A549 (cell line): ENCODE results near the gene TRAF3IP1. TPM values are rescaled to one million over a fixed set of nuclear protein-coding genes. Genes with fewer than 3 reads are reported as not detected.

Experiments used
- ATAC-seq, 2 experiments: fragments of 200-7000 bp in 1 of 2; fragments of >200 bp in 1 of 2; cut with Nextera tagmentation in 1 of 2; cut with Tn5 transposase in 1 of 2; 3 replicates each; pipeline versions ENCODE4 v1.8.0 to v1.9.1; 2018 to 2020; ENCODE audit warnings: mild to moderate bottlenecking in 1 of 2, moderate library complexity in 1 of 2
- CTCF ChIA-PET: fragments of 300-600 bp; sonication (Branson Sonifier 250); formaldehyde crosslinking; extraction: SDS; loops from one replicate; lab custom pipeline; 2021; ENCODE audit warnings: antibody characterized with exemption, inconsistent platforms; lab: Yijun Ruan, JAX
- POLR2A ChIA-PET: fragments of 350-600 bp; formaldehyde crosslinking; extraction: SDS; loops from one replicate; lab custom pipeline; 2021; ENCODE audit warnings: antibody characterized with exemption, inconsistent platforms; lab: Yijun Ruan, JAX
- DNase-seq, 2 experiments: peaks; one replicate each; pipeline versions ENCODE4 v3.0.0 to v3.0.0-alpha.2; 2011 to 2016; ENCODE audit warnings: low read depth in 1 of 2, low spot score in 1 of 2
- FAIRE-seq: peaks from 2 replicates; lab custom pipeline; 2011; peaks lifted over from hg19 to GRCh38; lab: Jason Lieb, UNC
- H3K27ac ChIP-seq, 2 experiments: fragments of >200 bp; sonication (Bioruptor Twin); formaldehyde crosslinking; 3 replicates each; pipeline ENCODE4 v1.5.1; 2016 to 2017
- H3K4me1 ChIP-seq: fragments of >200 bp; sonication (Bioruptor Twin); formaldehyde crosslinking; 3 replicates; pipeline ENCODE4 v1.6.1; 2016
- H3K4me2 ChIP-seq: fragments of >200 bp; sonication (Bioruptor Twin); formaldehyde crosslinking; 3 replicates; pipeline ENCODE4 v1.6.1; 2016
- H3K4me3 ChIP-seq: fragments of >200 bp; sonication (Bioruptor Twin); formaldehyde crosslinking; 3 replicates; pipeline ENCODE4 v1.5.1; 2016
- H3K9me3 ChIP-seq: fragments of >200 bp; sonication (Bioruptor Twin); formaldehyde crosslinking; 3 replicates; pipeline ENCODE4 v1.6.1; 2016
- BCL3 ChIP-seq: fragments of >200 bp; sonication (Bioruptor Twin); formaldehyde crosslinking; IDR thresholded peaks from 3 replicates; pipeline ENCODE4 v1.6.1; 2016
- BHLHE40 ChIP-seq: IDR thresholded peaks from 2 replicates; pipeline ENCODE4 v1.6.1; 2012; ENCODE audit warnings: low read depth, low read length, inconsistent platforms
- EHMT2 ChIP-seq: fragments of 200-600 bp; sonication (generic); IDR thresholded peaks from 2 replicates; pipeline ENCODE4 v1.6.1; 2016; ENCODE audit warnings: antibody characterized with exemption, low read depth, mild to moderate bottlenecking, moderate library complexity
- FOSB ChIP-seq: fragments of 250-450 bp; sonication (Bioruptor Pico); IDR thresholded peaks from 2 replicates; pipeline ENCODE4 v1.5.0; 2020; ENCODE audit warnings: mild to moderate bottlenecking, moderate library complexity
- FOSL2 ChIP-seq, 2 experiments: fragments of 450-650 bp in 1 of 2; fragments of >200 bp in 1 of 2; sonication (Bioruptor Twin) in 1 of 2; formaldehyde crosslinking; IDR thresholded peaks; 2 replicates each; pipeline versions ENCODE4 v1.5.0 to v1.6.1; 2016 to 2020; ENCODE audit warnings: mild to moderate bottlenecking in 1 of 2, moderate library complexity in 1 of 2
- HEYL ChIP-seq: fragments of 250-450 bp; sonication (Bioruptor Pico); IDR thresholded peaks from 2 replicates; pipeline ENCODE4 v1.8.0; 2021; ENCODE audit warnings: mild to moderate bottlenecking, moderate library complexity
- JUN ChIP-seq, 2 experiments: fragments of >200 bp; sonication (Bioruptor Twin); formaldehyde crosslinking; IDR thresholded peaks; 2 replicates in 1 of 2; 3 replicates in 1 of 2; pipeline ENCODE4 v1.6.1; 2016 to 2017
- POLR2A ChIP-seq: IDR thresholded peaks from 2 replicates; pipeline ENCODE4 v1.6.1; 2012; ENCODE audit warnings: mild to moderate bottlenecking, low read length
- RAD21 ChIP-seq, 2 experiments: fragments of >200 bp in 1 of 2; sonication (Bioruptor Twin) in 1 of 2; formaldehyde crosslinking in 1 of 2; IDR thresholded peaks in 1 of 2; conservative IDR thresholded peaks in 1 of 2; 2 replicates in 1 of 2; 3 replicates in 1 of 2; pipeline ENCODE4 v1.6.1; 2012 to 2018; ENCODE audit warnings: inconsistent platforms in 1 of 2
- RCOR1 ChIP-seq: fragments of 150-350 bp; IDR thresholded peaks from 2 replicates; pipeline ENCODE4 v1.6.1; 2014; ENCODE audit warnings: antibody characterized with exemption, low read length, low read depth
- RNF2 ChIP-seq: fragments of 200-600 bp; sonication (generic); IDR thresholded peaks from 2 replicates; pipeline ENCODE4 v1.6.1; 2016; ENCODE audit warnings: low read depth, mild to moderate bottlenecking, antibody characterized with exemption, moderate library complexity, borderline replicate concordance
- SREBF2 ChIP-seq: fragments of 450-650 bp; IDR thresholded peaks from 2 replicates; pipeline ENCODE4 v1.6.1; 2014; ENCODE audit warnings: mild to moderate bottlenecking, moderate library complexity
- TFCP2L1 ChIP-seq: fragments of 250-450 bp; sonication (Bioruptor Pico); IDR thresholded peaks from 2 replicates; pipeline ENCODE4 v1.5.0; 2021; ENCODE audit warnings: mild to moderate bottlenecking
- ZNF302 ChIP-seq: fragments of 250-450 bp; sonication (Bioruptor Pico); IDR thresholded peaks from 2 replicates; pipeline ENCODE4 v1.9.0; 2021; ENCODE audit warnings: inconsistent platforms, mild to moderate bottlenecking, moderate library complexity
- ZSCAN20 ChIP-seq: fragments of 250-450 bp; sonication (Bioruptor Pico); IDR thresholded peaks from 2 replicates; pipeline ENCODE4 v1.8.0; 2022; ENCODE audit warnings: mild to moderate bottlenecking, moderate library complexity
- WGBS: methylation state at CpG from one replicate; pipeline ENCODE4 v1.1.6; 2017; ENCODE audit errors: missing lambda C conversion rate; 5-methylcytosine and 5-hydroxymethylcytosine counted together
- polyA plus RNA-seq, 4 experiments: library from polyadenylated mRNA; depleted of rRNA in 3 of 4; stranded (reverse); fragments of >200 nt; fragmentation: RNase III in 1 of 4; extraction: RNeasy Plus Mini Kit Qiagen cat#74134 plus additional on column Dnase treatment in 1 of 4; gene quantifications; 2 replicates in 3 of 4; 3 replicates in 1 of 4; pipeline ENCODE4 v1.2.3, GENCODE V29; 2011 to 2017
- TF ChIP-seq, protein P1 (sequence below): IDR thresholded peaks from 2 replicates; pipeline ENCODE4 v1.6.1; 2012
- TF ChIP-seq, protein P2 (sequence below): fragments of 200-600 bp; sonication (generic); IDR thresholded peaks from 2 replicates; pipeline ENCODE4 v1.6.1; 2016; ENCODE audit warnings: antibody characterized with exemption, mild to moderate bottlenecking, moderate library complexity
- TF ChIP-seq, protein P3 (sequence below): fragments of 250-450 bp; sonication (Bioruptor Pico); IDR thresholded peaks from 2 replicates; pipeline ENCODE4 v1.5.0; 2021; ENCODE audit warnings: mild to moderate bottlenecking, moderate library complexity, borderline replicate concordance

The TRAF3IP1 gene
- polyA plus RNA-seq, 2 of the 4 experiments (the other 2 are of a cell fraction): 10.6 to 19.2 TPM

DNA sequence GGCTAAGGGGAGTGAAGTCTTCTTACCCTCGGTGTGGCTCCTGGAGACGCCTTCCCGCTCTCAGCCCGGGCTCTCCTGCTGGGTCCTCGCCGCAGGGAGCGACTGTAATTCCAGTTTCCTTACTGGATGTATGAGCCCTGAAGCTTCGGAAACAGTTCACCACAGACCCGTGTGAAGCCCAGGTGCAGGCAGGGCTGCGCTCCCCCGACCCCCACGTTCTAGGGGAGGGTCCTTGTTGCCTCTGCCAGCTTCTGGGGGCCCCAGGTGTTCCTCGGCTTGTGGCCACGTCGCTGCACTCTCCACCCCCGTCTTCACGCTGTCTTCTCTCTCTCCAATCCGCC lies 101.3 kb downstream of the TRAF3IP1 start (continued):
- no peak for TF ChIP-seq JUN (IDR thresholded peaks at IDR 0.05)
- TF ChIP-seq TFCP2L1 (CRISPR knock-in tag): no peak
- no peak for TF ChIP-seq RAD21 (conservative IDR thresholded peaks at IDR 0.05 in 1 of 2, IDR thresholded peaks at IDR 0.05 in 1 of 2)
- TF ChIP-seq, protein P1, sequence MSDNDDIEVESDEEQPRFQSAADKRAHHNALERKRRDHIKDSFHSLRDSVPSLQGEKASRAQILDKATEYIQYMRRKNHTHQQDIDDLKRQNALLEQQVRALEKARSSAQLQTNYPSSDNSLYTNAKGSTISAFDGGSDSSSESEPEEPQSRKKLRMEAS: no peak
- no peak for TF ChIP-seq POLR2A

DNA sequence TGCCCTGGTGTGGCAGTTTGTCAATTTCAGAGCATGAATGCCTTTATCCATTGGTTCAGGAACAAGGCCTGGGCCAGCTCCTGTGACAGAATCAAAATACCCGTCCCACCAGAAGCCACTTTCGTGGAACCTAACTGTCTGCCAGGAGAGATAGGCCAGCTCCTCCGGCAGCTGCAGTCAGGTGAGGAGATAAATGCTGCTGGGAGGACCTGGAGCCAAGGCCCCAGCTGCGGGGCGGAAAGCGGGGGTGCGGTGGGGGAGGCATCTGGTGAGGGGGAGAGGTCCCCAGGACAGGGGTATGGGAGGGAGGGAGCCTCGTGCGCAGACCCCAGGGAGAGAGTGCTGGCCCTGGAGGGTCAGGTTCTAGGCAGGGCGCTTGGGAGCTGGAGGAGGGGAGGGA lies 102.0 kb downstream of the TRAF3IP1 start:
- Histone ChIP-seq H3K9me3 (no peaks in the 10 kb centered on the region), H3K27ac (no peak overlapping the region), H3K4me1 (peaks cover 9% of the 10 kb centered on the region; the same call in 1 of the 3 replicates), H3K4me3 (no peak overlapping the region), H3K4me2 (no peak overlapping the region)
- TF ChIP-seq FOSB (CRISPR knock-in tag) (no peak), RCOR1 (no peak), EHMT2 (no peak)
- FAIRE-seq: no peak
- POLR2A ChIA-PET: no interaction called here
- no peak for DNase-seq
- CTCF ChIA-PET: interaction anchor here (1.3 to 1.8 kb wide), 3 partner anchors 19 to 549 kb away, joined by 3 to 4 read pairs (median 4); no protein-coding TSS in a partner anchor
- WGBS: 96% methylated on average over 6 of the region's 10 CpGs
- no peak for ATAC-seq

DNA sequence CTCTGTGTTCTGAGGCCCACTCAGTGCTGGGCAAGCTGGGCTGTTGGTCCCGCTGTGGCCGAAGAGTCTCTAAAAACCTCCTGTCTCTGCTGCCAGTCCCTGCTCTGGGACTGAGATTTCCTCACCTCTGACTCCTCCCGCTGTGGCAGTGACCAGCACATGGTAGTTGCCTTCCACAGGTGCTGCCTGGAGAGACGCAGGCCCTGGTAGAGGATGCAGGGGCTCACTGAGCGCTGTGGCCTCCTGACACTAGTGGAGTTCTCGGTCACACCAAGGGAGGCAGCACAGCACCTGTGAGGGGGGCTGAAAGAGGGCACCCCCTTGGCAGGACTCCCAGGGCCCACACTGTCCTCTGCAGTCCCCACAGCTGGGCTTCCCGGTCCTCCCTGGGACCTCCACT lies 102.6 kb downstream of the TRAF3IP1 start:
- POLR2A ChIA-PET: no interaction called here
- H3K4me2 ChIP-seq: no peak overlapping the region
- FAIRE-seq (no peak), ATAC-seq (no peak), DNase-seq (no peak)
- H3K4me3 ChIP-seq: no peak overlapping the region
- 92% methylated on average over 2 of the region's 7 CpGs for WGBS
- H3K4me1 ChIP-seq: peaks cover 10% of the 10 kb centered on the region; the same call in 2 of the 3 replicates
- CTCF ChIA-PET: interaction anchor here (1.7 to 1.8 kb wide), 2 partner anchors 18 to 52 kb away, joined by 4 read pairs; no protein-coding TSS in a partner anchor
- peak overlapping the region in 1 of 2 experiments; percentile 36; a peak in 2 of 6 replicates for H3K27ac ChIP-seq
- H3K9me3 ChIP-seq: no peaks in the 10 kb centered on the region
- TF ChIP-seq RNF2 (no peak), BHLHE40 (no peak), FOSB (CRISPR knock-in tag) (no peak), ZSCAN20 (CRISPR knock-in tag) (no peak), JUN (IDR thresholded peaks at IDR 0.05) (no peak), HEYL (CRISPR knock-in tag) (no peak), EHMT2 (no peak), ZNF302 (no peak), BCL3 (no peak), SREBF2 (no peak), FOSL2 (IDR thresholded peaks at IDR 0.05) (no peak), FOSL2 (CRISPR knock-in tag; IDR thresholded peaks at IDR 0.05) (no peak), POLR2A (no peak)
- TF ChIP-seq, protein P2, sequence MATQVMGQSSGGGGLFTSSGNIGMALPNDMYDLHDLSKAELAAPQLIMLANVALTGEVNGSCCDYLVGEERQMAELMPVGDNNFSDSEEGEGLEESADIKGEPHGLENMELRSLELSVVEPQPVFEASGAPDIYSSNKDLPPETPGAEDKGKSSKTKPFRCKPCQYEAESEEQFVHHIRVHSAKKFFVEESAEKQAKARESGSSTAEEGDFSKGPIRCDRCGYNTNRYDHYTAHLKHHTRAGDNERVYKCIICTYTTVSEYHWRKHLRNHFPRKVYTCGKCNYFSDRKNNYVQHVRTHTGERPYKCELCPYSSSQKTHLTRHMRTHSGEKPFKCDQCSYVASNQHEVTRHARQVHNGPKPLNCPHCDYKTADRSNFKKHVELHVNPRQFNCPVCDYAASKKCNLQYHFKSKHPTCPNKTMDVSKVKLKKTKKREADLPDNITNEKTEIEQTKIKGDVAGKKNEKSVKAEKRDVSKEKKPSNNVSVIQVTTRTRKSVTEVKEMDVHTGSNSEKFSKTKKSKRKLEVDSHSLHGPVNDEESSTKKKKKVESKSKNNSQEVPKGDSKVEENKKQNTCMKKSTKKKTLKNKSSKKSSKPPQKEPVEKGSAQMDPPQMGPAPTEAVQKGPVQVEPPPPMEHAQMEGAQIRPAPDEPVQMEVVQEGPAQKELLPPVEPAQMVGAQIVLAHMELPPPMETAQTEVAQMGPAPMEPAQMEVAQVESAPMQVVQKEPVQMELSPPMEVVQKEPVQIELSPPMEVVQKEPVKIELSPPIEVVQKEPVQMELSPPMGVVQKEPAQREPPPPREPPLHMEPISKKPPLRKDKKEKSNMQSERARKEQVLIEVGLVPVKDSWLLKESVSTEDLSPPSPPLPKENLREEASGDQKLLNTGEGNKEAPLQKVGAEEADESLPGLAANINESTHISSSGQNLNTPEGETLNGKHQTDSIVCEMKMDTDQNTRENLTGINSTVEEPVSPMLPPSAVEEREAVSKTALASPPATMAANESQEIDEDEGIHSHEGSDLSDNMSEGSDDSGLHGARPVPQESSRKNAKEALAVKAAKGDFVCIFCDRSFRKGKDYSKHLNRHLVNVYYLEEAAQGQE: no peak
- TF ChIP-seq, protein P3, sequence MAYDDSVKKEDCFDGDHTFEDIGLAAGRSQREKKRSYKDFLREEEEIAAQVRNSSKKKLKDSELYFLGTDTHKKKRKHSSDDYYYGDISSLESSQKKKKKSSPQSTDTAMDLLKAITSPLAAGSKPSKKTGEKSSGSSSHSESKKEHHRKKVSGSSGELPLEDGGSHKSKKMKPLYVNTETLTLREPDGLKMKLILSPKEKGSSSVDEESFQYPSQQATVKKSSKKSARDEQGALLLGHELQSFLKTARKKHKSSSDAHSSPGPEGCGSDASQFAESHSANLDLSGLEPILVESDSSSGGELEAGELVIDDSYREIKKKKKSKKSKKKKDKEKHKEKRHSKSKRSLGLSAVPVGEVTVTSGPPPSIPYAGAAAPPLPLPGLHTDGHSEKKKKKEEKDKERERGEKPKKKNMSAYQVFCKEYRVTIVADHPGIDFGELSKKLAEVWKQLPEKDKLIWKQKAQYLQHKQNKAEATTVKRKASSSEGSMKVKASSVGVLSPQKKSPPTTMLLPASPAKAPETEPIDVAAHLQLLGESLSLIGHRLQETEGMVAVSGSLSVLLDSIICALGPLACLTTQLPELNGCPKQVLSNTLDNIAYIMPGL (CRISPR knock-in tag): no peak
- TF ChIP-seq, all 56 proteins: peak for 0
